ENCODE data around the gene CEBPZ.
A peak's percentile ranks its signal among the peaks of the same experiment; 100 is the strongest.

The CEBPZ gene

DNA sequence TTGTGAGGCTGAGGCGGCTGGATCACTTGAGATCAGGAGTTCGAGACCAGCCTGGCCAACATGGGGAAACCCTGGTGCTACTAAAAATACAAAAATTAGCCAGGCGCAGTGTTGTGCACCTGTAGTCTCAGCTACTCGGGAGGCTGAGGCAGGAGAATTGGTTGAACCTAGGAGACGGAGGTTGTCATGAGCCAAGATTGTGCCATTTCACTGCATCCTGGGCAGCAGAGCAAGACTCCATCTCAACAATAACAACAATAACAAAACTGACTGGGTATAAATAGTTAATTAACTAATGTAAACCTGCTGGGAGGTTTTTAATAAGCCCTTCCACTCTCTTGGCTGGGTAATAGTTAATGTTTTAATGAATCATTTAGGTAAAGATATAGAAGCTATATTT lies 50.8 kb downstream of the CEBPZ start:
- DNase-seq (ENCODE audit: low read depth in 2 of 2, low spot score in 1 of 2) = no peak

DNA sequence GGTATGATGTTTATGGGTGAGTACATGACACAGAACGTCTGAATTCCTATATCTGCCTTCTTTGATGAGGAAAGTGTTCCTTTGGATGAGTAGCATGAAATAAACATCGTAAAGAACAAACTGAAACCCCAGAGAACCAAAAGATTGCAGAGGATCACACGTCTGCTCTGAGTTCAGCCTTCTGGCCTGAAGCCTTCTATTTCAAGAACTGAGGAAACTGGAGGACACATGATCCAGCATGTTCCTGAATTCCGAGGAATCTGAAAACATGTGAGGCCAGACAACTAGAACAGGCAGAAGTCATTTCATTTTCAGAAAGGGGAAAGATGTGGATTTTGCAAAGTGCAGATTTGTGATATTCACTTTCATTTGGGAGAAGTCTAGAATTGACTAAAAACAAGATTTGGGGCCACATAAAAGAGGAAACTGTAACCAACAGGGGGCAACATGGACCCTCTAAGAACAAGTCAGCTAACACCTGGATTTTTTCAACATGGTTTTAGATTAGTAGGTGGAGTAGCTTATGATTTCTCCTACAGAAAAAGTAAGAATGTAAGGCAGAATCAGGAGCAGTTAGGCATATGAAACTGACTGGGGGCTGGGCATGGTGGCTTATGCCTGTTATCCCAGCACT lies 51.3 kb downstream of the CEBPZ start:
- no peak for DNase-seq (ENCODE audit: low read depth in 2 of 2, low spot score in 1 of 2)

DNA sequence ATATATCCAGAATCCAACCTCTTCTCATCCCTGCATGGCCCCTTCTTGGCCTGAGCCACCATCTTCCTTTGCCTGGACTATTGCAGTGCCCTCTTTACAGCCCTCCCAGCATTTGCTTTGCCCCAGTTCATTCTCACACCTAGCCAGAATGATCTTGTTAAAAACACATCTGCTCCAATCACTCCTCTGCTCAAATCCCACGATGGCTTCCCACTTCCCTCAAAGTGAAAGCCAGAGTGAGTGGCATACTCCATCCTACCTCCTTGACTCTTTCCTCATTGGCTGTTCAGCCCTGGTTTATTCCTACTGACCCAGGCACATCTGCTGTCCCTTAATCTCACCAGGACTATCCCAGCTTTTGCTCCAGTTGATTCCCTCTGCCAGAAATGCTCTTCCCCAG lies 57.7 kb downstream of the CEBPZ start:
- no peak for DNase-seq (ENCODE audit: low read depth in 2 of 2, low spot score in 1 of 2)

DNA sequence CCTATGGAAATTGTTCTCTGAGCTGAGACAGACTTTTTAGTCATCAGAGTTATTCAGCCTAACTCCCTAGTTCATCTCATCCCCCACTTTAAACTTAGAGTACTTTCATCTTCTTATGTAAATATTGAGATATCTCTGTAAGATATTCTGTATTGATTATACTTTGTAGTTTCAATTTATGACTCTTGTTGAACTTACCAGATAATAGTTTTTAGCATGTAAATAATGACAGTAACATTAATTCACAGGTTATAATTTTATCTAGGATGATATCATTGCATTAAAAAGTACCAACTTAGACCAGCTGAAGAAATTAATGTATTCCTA lies 59.8 kb downstream of the CEBPZ start:
- DNase-seq (ENCODE audit: low read depth in 2 of 2, low spot score in 1 of 2) = no peak

DNA sequence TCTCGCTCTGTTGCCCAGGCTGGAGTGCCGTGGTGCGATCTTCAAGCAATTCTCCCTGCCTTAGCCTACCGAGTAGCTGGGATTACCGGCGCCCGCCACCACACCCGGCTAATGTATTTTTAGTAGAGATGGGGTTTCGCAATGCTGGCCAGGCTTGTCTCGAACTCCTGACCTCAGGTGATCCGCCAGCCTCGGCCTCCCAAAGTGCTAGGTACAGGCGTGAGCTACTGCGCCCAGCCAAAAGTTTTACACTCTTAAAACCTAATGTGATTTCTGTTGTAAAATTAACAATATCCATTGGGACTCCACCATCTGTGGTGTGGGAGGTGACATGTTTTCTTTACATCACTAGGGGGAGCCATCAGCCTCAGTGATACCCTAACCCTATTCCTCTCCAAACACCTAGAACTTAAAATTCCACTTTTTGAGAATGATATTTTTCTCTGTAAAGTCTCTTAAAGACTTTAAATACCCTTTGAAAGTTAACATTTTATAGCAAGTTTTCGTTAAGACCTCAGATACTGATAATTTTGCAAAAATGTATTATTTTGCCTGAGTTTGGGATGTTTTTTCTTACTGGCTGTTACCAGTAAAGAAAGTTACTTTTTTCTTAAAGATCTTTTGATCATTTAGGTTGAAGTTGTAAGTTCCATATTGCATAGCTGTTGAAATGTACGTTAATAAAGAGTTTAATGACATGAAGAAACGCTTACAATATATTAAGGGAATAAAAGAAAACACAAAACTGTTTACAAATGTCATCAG lies 63.0 kb downstream of the CEBPZ start:
- DNase-seq (ENCODE audit: low read depth in 2 of 2, low spot score in 1 of 2) = no peak

DNA sequence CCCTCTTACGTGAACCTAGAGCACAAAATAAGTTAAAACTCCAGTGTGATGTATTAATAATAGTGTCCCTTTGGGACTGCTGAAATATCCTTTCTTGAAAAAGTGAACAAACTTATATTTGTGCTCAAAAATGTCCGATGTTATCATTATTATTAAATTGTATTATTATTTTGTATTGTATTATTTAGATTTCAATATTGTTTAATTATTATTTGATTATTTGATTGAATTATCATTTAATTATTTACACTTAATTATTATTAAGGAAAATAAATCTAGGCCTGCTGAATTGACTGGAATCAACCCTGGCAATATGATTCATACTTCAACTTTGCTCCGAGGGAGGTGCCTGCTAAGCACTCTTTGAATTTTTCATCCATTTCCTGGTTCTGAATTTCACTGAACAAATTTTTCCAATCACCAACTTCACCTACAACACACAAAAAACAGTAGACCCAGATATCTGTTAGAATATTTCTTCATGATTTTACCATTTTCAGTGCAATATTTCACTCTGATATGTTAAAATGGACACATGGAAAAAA lies 63.7 kb downstream of the CEBPZ start:
- no peak for DNase-seq (ENCODE audit: low read depth in 2 of 2, low spot score in 1 of 2)

DNA sequence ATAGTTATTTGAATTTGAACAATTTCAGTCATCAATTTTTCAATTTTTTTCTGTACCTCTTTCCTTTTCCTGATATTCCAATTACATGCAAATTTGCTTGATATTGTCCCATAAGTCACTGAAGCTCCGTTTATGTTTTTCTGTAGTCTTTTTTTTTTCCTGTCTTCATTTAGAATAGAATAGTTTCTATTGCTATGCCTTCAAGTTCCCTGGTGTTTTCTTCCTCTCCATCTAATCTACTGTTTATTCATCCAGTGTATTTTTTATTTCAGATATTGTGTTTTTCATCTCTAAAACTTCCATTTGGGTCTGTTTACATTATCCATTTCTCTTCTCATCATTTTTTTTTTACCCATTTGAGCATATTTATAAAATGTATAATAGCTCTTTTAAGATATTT lies 66.6 kb downstream of the CEBPZ start:
- no peak for DNase-seq (ENCODE audit: low read depth in 2 of 2, low spot score in 1 of 2)

DNA sequence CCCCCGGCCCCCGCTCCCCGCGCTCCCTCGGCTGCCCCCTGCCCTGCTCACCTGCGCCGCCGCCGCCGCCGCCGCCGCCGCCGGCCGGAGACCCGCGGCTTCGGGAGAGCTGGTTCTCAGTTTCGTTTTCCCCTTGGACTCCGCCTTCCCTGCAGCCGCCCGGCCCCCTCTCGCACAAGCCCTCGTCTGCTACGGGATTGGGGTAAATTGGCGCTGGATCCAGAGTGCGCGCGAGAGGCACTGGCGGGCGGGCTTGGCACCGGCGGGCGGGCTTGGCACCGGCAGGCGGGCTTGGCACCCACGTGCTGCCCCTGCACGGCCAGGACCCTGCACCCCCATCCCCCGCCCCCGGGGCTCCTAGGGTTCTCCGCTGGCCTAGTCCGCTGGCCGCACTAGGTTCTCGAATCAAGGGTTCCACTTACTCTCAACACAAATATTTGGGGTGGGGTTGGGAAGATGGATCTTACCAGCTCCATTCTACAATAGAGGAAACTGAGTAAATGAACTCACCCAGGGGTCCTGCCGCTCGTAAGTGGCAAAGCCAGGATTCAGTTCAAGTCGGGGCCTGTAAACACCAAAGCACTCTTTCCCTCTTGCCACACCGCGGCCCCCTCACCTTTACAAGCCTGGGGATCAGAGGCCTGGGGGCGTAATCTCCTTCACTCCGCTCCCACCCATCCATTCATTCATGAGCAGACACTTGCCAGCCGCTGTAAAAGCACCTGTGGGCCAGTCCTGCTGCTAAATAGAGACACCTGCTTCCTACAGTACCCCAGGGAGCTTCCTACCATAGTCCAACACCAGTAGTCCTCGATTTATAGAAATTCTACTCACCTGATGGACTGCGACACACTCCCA lies 74.3 kb downstream of the CEBPZ start, which contains the start of gene EIF2AK2:
Gene EIF2AK2, minus strand, starts transcription at position 124 of the 858 bp plus-strand sequence. CDS start 9,174 bp downstream, outside the sequence.
- DNase-seq (ENCODE audit: low read depth in 2 of 2, low spot score in 1 of 2) = peak; percentile 50 to 80

DNA sequence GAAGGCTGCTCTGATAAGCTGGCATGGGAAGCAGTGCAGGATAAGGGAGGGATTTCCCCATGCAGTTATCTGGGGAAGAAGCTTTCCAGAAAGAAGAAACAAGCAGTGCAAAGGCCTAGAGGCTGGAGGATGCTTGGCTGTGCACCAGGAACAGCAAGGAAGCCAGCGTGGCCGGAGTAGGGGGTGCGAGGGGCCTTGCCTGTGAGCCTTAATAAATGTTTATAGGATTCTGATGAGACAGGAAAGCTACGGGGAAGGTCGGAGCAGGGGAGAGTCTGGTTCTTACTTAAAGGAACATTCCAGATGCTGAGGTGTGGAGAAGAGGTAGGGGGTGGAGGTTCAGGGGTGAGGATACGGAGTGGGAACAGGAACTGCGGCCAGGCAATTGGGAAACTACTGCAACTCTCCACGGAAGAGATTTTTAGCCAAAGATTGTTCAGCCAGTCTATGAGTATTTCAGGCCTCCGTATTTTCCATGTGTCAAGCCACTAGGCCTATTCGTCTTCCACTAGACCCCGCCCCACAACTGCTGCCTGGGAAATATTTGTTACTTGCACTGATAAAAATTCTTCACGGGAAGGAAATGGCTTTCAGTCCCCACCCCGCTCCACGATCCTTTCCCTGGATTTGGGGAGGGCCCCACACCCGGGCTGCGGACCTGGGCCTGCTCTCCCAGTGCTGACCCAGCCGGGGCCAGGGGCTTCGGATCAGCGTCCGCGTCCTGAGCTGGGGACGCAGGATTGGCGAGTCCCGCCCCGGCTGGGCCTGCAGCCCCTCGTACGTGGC lies 75.1 kb downstream of the CEBPZ start:
- DNase-seq (ENCODE audit: low read depth in 2 of 2, low spot score in 1 of 2) = peak; percentile 6 to 15

DNA sequence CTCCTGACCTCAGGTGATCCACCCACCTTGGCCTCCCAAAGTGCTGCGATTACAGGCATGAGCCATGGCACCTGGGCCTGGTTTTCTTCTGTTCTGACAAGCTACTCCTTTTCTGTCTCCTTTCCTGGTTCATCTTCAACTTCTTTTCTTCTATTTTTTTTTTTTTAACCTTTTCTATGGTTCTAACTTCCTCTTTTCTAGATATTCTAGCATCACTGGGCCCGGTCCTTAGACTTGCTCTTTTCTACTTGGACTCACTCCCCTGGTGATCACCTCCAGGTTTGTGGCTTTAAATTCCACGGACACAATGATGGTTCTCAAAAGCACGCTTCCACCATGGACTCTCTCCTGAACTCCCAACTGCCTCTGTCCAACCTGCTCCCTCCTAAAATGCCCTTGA lies 76.6 kb downstream of the CEBPZ start:
- no peak for DNase-seq (ENCODE audit: low read depth in 2 of 2, low spot score in 1 of 2)

DNA sequence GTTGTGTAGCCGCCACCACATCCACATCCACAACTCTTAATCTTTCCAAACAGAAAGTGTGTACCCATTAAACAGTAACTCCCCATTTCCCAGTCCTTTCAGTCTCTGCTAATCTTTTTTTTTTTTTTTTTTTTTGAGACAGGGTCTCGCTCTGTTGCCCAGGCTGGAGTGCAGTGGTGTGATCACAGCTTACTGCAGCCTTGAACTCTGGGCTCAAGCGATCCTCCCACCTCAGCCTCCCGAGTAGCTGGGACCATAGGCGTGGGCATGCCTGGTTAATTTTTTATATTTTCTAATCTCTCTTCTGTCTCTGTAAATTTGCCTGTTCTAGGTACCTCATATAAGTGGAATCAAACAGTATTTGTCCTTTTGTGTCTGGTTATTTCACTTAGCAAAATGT lies 78.2 kb downstream of the CEBPZ start:
- DNase-seq (ENCODE audit: low read depth in 2 of 2, low spot score in 1 of 2) = no peak

All from stimulated activated CD8-positive, alpha-beta memory T cell treated with anti-CD3 and anti-CD28 coated beads, Interleukin-4, amount 100 ng/mL, for 1 hour (primary cell).